Measurements from ENCODE around the gene MTURN.

DNA sequence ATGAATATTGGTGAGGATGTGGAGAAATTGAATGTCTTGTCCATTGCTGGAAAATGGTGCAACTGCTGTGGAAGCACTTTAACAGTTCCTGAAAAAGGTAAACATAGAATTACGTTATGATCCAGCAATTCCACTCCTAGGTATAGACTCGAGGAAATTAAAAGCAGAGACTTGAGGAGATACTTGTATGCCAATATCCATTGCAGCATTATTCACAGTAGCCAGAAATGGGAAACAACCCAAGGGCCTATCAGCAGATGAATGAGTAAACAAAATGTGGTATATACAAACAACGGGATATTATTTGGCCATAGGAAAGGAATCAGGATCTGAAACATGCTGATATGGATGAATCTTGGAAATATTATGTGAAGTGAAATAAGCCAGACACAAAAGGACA, 32.5 kb upstream of the MTURN start:
- TF ChIP-seq POLR2AphosphoS5 (IDR thresholded peaks at IDR 0.05; ENCODE audit: borderline replicate concordance, low read depth, low read length) (no peak), EZH2 (IDR thresholded peaks at IDR 0.05) (no peak), FOXP2 (optimal IDR thresholded peaks at IDR 0.05; ENCODE audit: control extremely low read depth, extremely low read length, insufficient read depth) (no peak)
